ENCODE data around the gene PHACTR3. TPM values are rescaled to one million over a fixed set of nuclear protein-coding genes. Genes with fewer than 3 reads are reported as not detected.

Gene PHACTR3
- total and polyA plus RNA-seq, 2 of the 8 experiments (the other 6 are each of a cell fraction or from before 2014, with no cell fraction given): 0.05 to 0.13 TPM

- no peak overlapping the region for H2BK120ac ChIP-seq (replicated peaks; ENCODE audit: low read depth, low read length)
Observed at GRCh38 chr20:59623583-59623982, 19.2 kb downstream of the PHACTR3 start.

More at GRCh38 chr20:59623583-59623982, 19.2 kb downstream of the PHACTR3 start:
- no peak overlapping the region for H2AFZ ChIP-seq (ENCODE audit: low read length)
- WGBS, 2 experiments (ENCODE audit: extremely low coverage in 1 of 2, insufficient coverage in 1 of 2, insufficient read length in 1 of 2, insufficient replicate concordance in 2 of 2, low coverage in 1 of 2, low lambda C conversion rate in 2 of 2, missing lambda C conversion rate in 1 of 2): 86% methylated on average over 9 of the region's 9 CpGs; no CpG with 5 or more reads in 1 of the 2 experiments
- ChIA-PET CTCF (ENCODE audit: partially characterized antibody) (no interaction called here), POLR2A (ENCODE audit: partially characterized antibody) (no interaction called here)
- no peak overlapping the region for H3K4me3 ChIP-seq (ENCODE audit: extremely low read depth in 1 of 4, insufficient read depth in 2 of 4, low read depth in 3 of 4, low read length in 4 of 4)
- H3K23ac ChIP-seq (ENCODE audit: insufficient read length): no peak overlapping the region
- no peaks in the 10 kb centered on the region for H4K20me1 ChIP-seq (replicated peaks in 1 of 2; ENCODE audit: control insufficient read depth in 1 of 2, insufficient read depth in 2 of 2, low read length in 2 of 2)
- H3K27ac ChIP-seq (ENCODE audit: low read depth, low read length): no peak overlapping the region
- H3K9me3 ChIP-seq (ENCODE audit: insufficient read depth in 2 of 2, low read depth in 1 of 2, low read length in 1 of 2): peaks cover 81 to 96% of the 10 kb centered on the region in 2 experiments
- DNase-seq (ENCODE audit: low read depth in 1 of 2, low spot score in 2 of 2) (no peak), FAIRE-seq (no peak)
- H3K79me1 ChIP-seq (ENCODE audit: low read depth, low read length): no peaks in the 10 kb centered on the region
- no peak overlapping the region for H3K14ac ChIP-seq (ENCODE audit: insufficient read length)
- no peak overlapping the region for H3K18ac ChIP-seq (ENCODE audit: extremely low read depth, low read length)
- no peak overlapping the region for H2BK20ac ChIP-seq (ENCODE audit: low read length)
- TF ChIP-seq BRCA1 (IDR thresholded peaks at IDR 0.05; ENCODE audit: low read depth, low read length) (no peak), CREB1 (IDR thresholded peaks at IDR 0.05) (no peak), POLR2AphosphoS5 (IDR thresholded peaks at IDR 0.05; ENCODE audit: low read depth, low read length) (no peak), SP1 (IDR thresholded peaks at IDR 0.05; ENCODE audit: low read depth, low read length) (no peak), SIRT6 (IDR thresholded peaks at IDR 0.05; ENCODE audit: low read length) (no peak), MAFK (IDR thresholded peaks at IDR 0.05; ENCODE audit: low read depth, low read length) (no peak), GABPA (IDR thresholded peaks at IDR 0.05; ENCODE audit: borderline replicate concordance, insufficient read depth, low read length) (no peak)
- TF ChIP-seq, protein P1, sequence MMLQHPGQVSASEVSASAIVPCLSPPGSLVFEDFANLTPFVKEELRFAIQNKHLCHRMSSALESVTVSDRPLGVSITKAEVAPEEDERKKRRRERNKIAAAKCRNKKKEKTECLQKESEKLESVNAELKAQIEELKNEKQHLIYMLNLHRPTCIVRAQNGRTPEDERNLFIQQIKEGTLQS (IDR thresholded peaks at IDR 0.05; ENCODE audit: insufficient read depth, low read depth, low read length): no peak
- H3K56ac ChIP-seq (replicated peaks; ENCODE audit: insufficient read length, low read depth, low read length): no peak overlapping the region
- H3K4ac ChIP-seq (replicated peaks; ENCODE audit: insufficient read length, low read depth, low read length): no peak overlapping the region
- no peak overlapping the region for H2AK5ac ChIP-seq (ENCODE audit: low read depth, low read length)
- no peak overlapping the region for H2BK12ac ChIP-seq (ENCODE audit: low read depth, low read length)
- H3K4me1 ChIP-seq (replicated peaks in 1 of 4; ENCODE audit: control insufficient read depth in 3 of 4, insufficient read depth in 4 of 4, low read length in 3 of 4): no peaks in the 10 kb centered on the region
- no peaks in the 10 kb centered on the region for H3K79me2 ChIP-seq (ENCODE audit: control insufficient read depth in 1 of 2, insufficient read depth in 2 of 2, low read length in 2 of 2)
- no peaks in the 10 kb centered on the region for H3K23me2 ChIP-seq (ENCODE audit: low read depth, low read length)
- no peaks in the 10 kb centered on the region for H3K36me3 ChIP-seq (ENCODE audit: control insufficient read depth in 2 of 4, insufficient read depth in 4 of 4, low read length in 3 of 4)
- no peak overlapping the region for H2BK5ac ChIP-seq (ENCODE audit: low read depth, low read length)
- H2BK15ac ChIP-seq (ENCODE audit: low read length): no peak overlapping the region
- no peak overlapping the region for H4K91ac ChIP-seq (replicated peaks; ENCODE audit: insufficient read length, low read length)
- H3K4me2 ChIP-seq (ENCODE audit: insufficient read depth in 1 of 2, low read depth in 2 of 2, low read length in 2 of 2): no peak overlapping the region
- H4K5ac ChIP-seq (ENCODE audit: insufficient read length, low read depth, low read length): no peak overlapping the region
- no peaks in the 10 kb centered on the region for H3K27me3 ChIP-seq (replicated peaks in 1 of 4; ENCODE audit: control insufficient read depth in 3 of 4, extremely low read depth in 1 of 4, insufficient read depth in 3 of 4, low read length in 3 of 4)
- H3K9ac ChIP-seq (replicated peaks in 1 of 4; ENCODE audit: extremely low read depth in 1 of 4, low read depth in 3 of 4, low read length in 3 of 4): no peak overlapping the region
- H4K8ac ChIP-seq (ENCODE audit: extremely low read depth, insufficient read depth, low read length): no peak overlapping the region
